ENCODE measurements around the gene ZNF534. TPM values are rescaled to one million over a fixed set of nuclear protein-coding genes. Genes with fewer than 3 reads are reported as not detected.
"Not testable (repeated sequence)": the region's sequence is repeated elsewhere in the genome, so short reads cannot be mapped to it uniquely, and the experiment has no call there.

Gene ZNF534
- total RNA-seq, 1 donor from 2014 or later: not detected

GRCh38 chr19:52492201-52492993 is 63.4 kb downstream of the ZNF534 start:
- Histone ChIP-seq H3K36me3 (ENCODE audit: control insufficient read depth, insufficient read depth, low read length) (no peaks in the 10 kb centered on the region), H3K27me3 (ENCODE audit: control insufficient read depth, insufficient read depth, low read length) (no peaks in the 10 kb centered on the region), H3K4me3 (ENCODE audit: low read depth, low read length) (no peak overlapping the region)
- no peak for DNase-seq (ENCODE audit: low read depth)
- TF ChIP-seq CTCF (IDR thresholded peaks at IDR 0.05; ENCODE audit: insufficient read depth, low read length, poor library complexity, severe bottlenecking): no peak

- TF ChIP-seq CTCF (IDR thresholded peaks at IDR 0.05; ENCODE audit: insufficient read depth, low read length, poor library complexity, severe bottlenecking): no peak
- H3K27me3 ChIP-seq (ENCODE audit: control insufficient read depth, insufficient read depth, low read length): no peaks in the 10 kb centered on the region
- DNase-seq (ENCODE audit: low read depth): no peak
- no peak overlapping the region for H3K4me3 ChIP-seq (ENCODE audit: low read depth, low read length)
- no peaks in the 10 kb centered on the region for H3K36me3 ChIP-seq (ENCODE audit: control insufficient read depth, insufficient read depth, low read length)
Measured at GRCh38 chr19:52492994-52493470, 64.1 kb downstream of the ZNF534 start.

DNA sequence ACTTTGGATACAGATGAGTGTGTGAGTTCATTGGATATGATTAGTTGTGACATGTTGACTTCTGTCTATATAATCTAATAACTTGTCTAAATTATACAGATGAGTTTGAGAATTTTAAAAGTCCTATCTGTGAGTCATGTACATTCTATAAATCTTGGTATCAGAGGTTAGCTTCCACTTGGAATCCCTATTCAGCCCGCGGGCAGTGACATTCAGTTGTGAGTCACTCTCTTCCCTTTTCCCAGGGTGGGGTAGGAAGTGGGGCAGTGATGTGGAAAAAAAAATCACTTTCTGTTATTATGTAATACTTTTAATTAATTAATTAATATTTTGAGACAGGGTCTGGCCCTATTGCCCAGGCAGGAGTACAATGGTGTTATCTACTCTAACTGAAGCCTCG is 65.6 kb downstream of the ZNF534 start:
- Histone ChIP-seq H3K4me3 (ENCODE audit: low read depth, low read length) (no peak overlapping the region), H3K36me3 (ENCODE audit: control insufficient read depth, insufficient read depth, low read length) (no peaks in the 10 kb centered on the region), H3K27me3 (ENCODE audit: control insufficient read depth, insufficient read depth, low read length) (no peaks in the 10 kb centered on the region)
- TF ChIP-seq CTCF (IDR thresholded peaks at IDR 0.05; ENCODE audit: insufficient read depth, low read length, poor library complexity, severe bottlenecking): no peak
- no peak for DNase-seq (ENCODE audit: low read depth)

- no peak overlapping the region for H3K4me3 ChIP-seq (ENCODE audit: low read depth, low read length)
- TF ChIP-seq CTCF (IDR thresholded peaks at IDR 0.05; ENCODE audit: insufficient read depth, low read length, poor library complexity, severe bottlenecking): no peak
- no peak for DNase-seq (ENCODE audit: low read depth)
Measured at GRCh38 chr19:52498571-52498970, 69.6 kb downstream of the ZNF534 start.

GRCh38 chr19:52500474-52500873 is 71.5 kb downstream of the ZNF534 start:
- DNase-seq (ENCODE audit: low read depth); H3K4me3 ChIP-seq (ENCODE audit: low read depth, low read length); H3K36me3 ChIP-seq (ENCODE audit: control insufficient read depth, insufficient read depth, low read length); H3K27me3 ChIP-seq (ENCODE audit: control insufficient read depth, insufficient read depth, low read length): not testable (repeated sequence)

More at GRCh38 chr19:52498571-52498970, 69.6 kb downstream of the ZNF534 start:
- no peaks in the 10 kb centered on the region for H3K27me3 ChIP-seq (ENCODE audit: control insufficient read depth, insufficient read depth, low read length)
- H3K36me3 ChIP-seq (ENCODE audit: control insufficient read depth, insufficient read depth, low read length): no peaks in the 10 kb centered on the region

DNA sequence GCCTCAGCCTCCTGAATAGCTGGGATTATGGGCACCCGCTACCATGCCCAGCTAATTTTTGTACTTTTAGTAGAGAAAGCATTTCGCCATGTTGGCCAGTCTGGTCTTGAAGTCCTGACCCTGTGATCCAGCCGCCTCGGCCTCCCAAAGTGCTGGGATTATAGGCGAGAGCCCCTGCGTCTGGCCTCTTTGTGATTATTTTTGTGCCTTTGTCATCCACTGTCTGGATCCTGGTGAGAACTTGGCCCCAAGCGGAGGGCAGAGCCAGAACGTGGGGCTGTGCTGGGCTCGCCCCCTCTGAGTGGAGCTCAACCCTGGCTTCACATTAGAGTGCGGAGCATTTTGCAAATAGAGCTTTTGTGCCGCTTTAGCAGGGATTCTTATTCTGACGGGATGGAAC is 72.0 kb downstream of the ZNF534 start:
- not testable (repeated sequence) for H3K27me3 ChIP-seq (ENCODE audit: control insufficient read depth, insufficient read depth, low read length); H3K4me3 ChIP-seq (ENCODE audit: low read depth, low read length); H3K36me3 ChIP-seq (ENCODE audit: control insufficient read depth, insufficient read depth, low read length); DNase-seq (ENCODE audit: low read depth)

Other genes with a start within 250 kb of the ZNF534 start
- gene PPP2R1A, start 239.1 kb upstream of the ZNF534 start, total RNA-seq: 329 and 361 TPM in 2 replicates
- 7.3 and 15.0 TPM in 2 replicates for gene ZNF766, start 159.6 kb upstream of the ZNF534 start, total RNA-seq
- 8.0 and 11.0 TPM in 2 replicates for gene ZNF480, start 132.0 kb upstream of the ZNF534 start, total RNA-seq
- 4.5 and 5.8 TPM in 2 replicates for gene ZNF610, start 92.9 kb upstream of the ZNF534 start, total RNA-seq
- 20.9 and 22.9 TPM in 2 replicates for gene ZNF880, start 59.2 kb upstream of the ZNF534 start, total RNA-seq
- 17.3 and 22.4 TPM in 2 replicates for gene ZNF528, start 31.3 kb upstream of the ZNF534 start, total RNA-seq
- 3.8 and 4.0 TPM in 2 replicates for gene ZNF578, start 24.4 kb downstream of the ZNF534 start, total RNA-seq
- 12.4 and 15.0 TPM in 2 replicates for gene ZNF808, start 98.5 kb downstream of the ZNF534 start, total RNA-seq
- 11.0 and 14.6 TPM in 2 replicates for gene ZNF701, start 141.1 kb downstream of the ZNF534 start, total RNA-seq
- gene ZNF83, start 209.2 kb downstream of the ZNF534 start, total RNA-seq: 60.2 and 60.8 TPM in 2 replicates

Measured in kidney epithelial cell (primary cell).